PFSK-1 (cell line): ENCODE data around the gene TK1.

Source experiments
- FOXP2 ChIP-seq: optimal IDR thresholded peaks from 2 replicates; pipeline ENCODE3; 2011; ENCODE audit warnings: borderline replicate concordance, control low read depth, inconsistent platforms; ENCODE audit not compliant: insufficient read depth; ENCODE audit errors: extremely low read length, extremely low read depth
- POLR2AphosphoS5 ChIP-seq: IDR thresholded peaks from 2 replicates; pipeline ENCODE4 v1.6.1; 2012; ENCODE audit warnings: low read depth, mild to moderate bottlenecking, control low read depth, low read length, moderate library complexity
- REST ChIP-seq, 2 experiments: IDR thresholded peaks; 2 replicates each; pipeline versions ENCODE4 v1.6.1 to v1.8.0; 2011 to 2012; ENCODE audit warnings: low read depth in 2 of 2, low read length in 2 of 2, control low read depth in 1 of 2, inconsistent platforms in 1 of 2, mild to moderate bottlenecking in 1 of 2, moderate library complexity in 1 of 2; ENCODE audit not compliant: insufficient read depth in 1 of 2
- SIN3A ChIP-seq: IDR thresholded peaks from 2 replicates; pipeline ENCODE4 v1.6.1; 2012; ENCODE audit warnings: mild to moderate bottlenecking, low read length, moderate library complexity, borderline replicate concordance; ENCODE audit not compliant: insufficient read depth
- TAF1 ChIP-seq: IDR thresholded peaks from 2 replicates; pipeline ENCODE4 v1.6.1; 2012; ENCODE audit warnings: low read length, control low read depth, borderline replicate concordance; ENCODE audit not compliant: insufficient read depth

The TK1 gene

GRCh38 chr17:78210111-78210510 lies 23.3 kb upstream of the TK1 start:
- TF ChIP-seq FOXP2 (no peak), REST (IDR thresholded peaks at IDR 0.05; ENCODE audit: insufficient read depth in 1 of 2, low read depth in 2 of 2, low read length in 2 of 2) (no peak), POLR2AphosphoS5 (no peak), TAF1 (no peak)

- TF ChIP-seq SIN3A, result no peak
- no peak for TF ChIP-seq FOXP2
- no peak for TF ChIP-seq POLR2AphosphoS5
- no peak for TF ChIP-seq TAF1
- no peak for TF ChIP-seq REST (IDR thresholded peaks at IDR 0.05; ENCODE audit: insufficient read depth in 1 of 2, low read depth in 2 of 2, low read length in 2 of 2)
Measured at GRCh38 chr17:78208486-78208885, 21.6 kb upstream of the TK1 start.

GRCh38 chr17:78206298-78206697 lies 19.4 kb upstream of the TK1 start:
- no peak for TF ChIP-seq FOXP2
- no peak for TF ChIP-seq REST (IDR thresholded peaks at IDR 0.05; ENCODE audit: insufficient read depth in 1 of 2, low read depth in 2 of 2, low read length in 2 of 2)
- no peak for TF ChIP-seq SIN3A
- no peak for TF ChIP-seq POLR2AphosphoS5
- TF ChIP-seq TAF1, result no peak

GRCh38 chr17:78205124-78205775 lies 18.4 kb upstream of the TK1 start:
- no peak for TF ChIP-seq FOXP2
- TF ChIP-seq POLR2AphosphoS5, result no peak
- TF ChIP-seq REST (IDR thresholded peaks at IDR 0.05; ENCODE audit: insufficient read depth in 1 of 2, low read depth in 2 of 2, low read length in 2 of 2), result no peak
- no peak for TF ChIP-seq TAF1
- no peak for TF ChIP-seq SIN3A
